Renal cortical epithelial cell (primary cell): Measurements from ENCODE around the gene ACSM6. TPM values are rescaled to one million over a fixed set of nuclear protein-coding genes. Genes with fewer than 3 reads are reported as not detected.
"Not testable (repeated sequence)": the region's sequence is repeated elsewhere in the genome, so short reads cannot be mapped to it uniquely, and the experiment has no call there.

Source experiments
- DNase-seq: peaks from one replicate; pipeline ENCODE4 v3.0.0-alpha.2; 2011; ENCODE audit warnings: low read depth
- total RNA-seq: library from RNA; depleted of rRNA; stranded (reverse); fragments of >200 nt; gene quantifications from 2 replicates; pipeline ENCODE4 v1.2.3, GENCODE V29; 2014

ACSM6 gene
- 0.10 TPM in 1 of 2 replicates, not detected in the other for total RNA-seq

DNA sequence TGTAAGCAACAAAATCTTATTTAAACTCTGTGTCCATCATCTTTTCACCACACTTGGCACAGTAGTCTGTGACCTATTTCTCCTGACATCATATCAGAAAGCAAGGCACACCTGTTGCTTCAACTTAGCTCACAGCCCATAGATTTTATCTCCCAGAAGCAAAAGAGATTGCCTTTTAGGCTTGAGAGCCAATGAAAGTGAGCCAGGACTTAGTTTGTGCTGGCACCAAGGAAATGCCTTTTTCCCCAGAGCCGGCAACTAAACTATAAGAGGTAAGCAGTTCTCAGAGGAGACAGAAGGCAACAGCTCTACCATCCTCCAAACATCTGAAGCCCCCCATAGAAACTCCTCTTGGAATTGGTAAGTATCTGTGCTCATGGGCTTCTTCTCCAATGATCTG lies at the start of gene ACSM6:
Gene ACSM6 (plus strand): TSS at position 295 of the 400 bp plus-strand sequence. CDS start 248 bp downstream, outside the sequence.
- DNase-seq = no peak

- DNase-seq = no peak
These were observed 25.3 kb upstream of the ACSM6 start for GRCh38 chr10:95168694-95169093.

DNA sequence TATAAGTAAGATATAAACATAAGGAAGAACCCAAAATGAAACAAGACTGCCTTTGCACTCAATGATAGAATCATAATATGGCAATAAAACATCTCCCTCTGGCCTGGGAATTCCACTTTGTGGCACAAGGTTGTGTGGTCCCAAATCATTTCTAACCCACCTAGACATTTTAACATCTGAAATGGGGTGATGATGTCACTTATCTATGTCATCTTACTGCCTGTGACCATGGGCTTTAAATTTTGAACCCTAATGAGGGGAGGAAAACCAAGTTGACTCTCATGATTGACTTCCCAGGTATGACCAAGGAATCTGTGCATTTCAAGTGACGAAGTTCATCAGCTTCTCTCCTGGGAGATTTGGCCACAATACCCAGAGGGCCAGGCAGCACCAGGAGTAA lies 24.5 kb upstream of the ACSM6 start:
- no peak for DNase-seq

DNA sequence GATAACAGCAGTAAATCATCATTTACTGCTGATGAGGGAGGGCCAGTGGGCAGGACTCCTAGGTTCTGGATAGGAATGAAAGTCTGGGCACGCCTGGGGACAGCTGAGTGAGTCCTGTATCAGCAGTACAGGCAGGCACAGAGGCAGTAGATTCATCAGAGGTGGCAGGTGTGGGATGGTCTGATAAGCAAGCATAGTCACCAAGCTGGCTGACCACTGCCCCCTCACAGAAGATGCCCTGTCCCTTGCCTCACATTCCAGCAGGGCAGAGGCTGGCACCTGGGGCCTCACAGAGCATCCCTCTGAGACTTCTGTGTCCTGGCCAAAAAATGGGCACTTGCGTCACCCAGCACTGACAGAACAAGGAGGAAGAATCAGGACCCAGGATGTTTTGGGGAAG lies 23.2 kb upstream of the ACSM6 start:
- DNase-seq = no peak

DNA sequence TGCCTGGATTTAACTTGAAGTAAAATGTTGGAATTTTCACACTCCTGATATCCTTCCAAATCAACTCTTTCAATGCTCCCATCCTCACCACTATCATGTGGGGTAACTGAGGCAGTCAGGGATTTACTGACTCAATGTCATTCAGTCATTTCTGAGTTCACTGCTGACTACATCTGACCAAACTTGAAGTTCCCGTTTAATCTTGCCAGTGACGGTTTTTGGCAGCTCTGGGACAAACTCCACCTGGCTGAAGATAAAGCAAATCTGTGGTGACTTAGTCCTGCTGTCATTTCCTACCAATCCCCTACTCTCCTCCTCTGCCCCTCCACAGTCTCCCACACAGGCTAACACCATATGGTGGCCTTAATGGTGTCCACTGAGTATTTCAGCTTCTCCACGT lies 22.7 kb upstream of the ACSM6 start:
- DNase-seq = no peak

GRCh38 chr10:95172851-95173250 lies 21.2 kb upstream of the ACSM6 start:
- no peak for DNase-seq

DNA sequence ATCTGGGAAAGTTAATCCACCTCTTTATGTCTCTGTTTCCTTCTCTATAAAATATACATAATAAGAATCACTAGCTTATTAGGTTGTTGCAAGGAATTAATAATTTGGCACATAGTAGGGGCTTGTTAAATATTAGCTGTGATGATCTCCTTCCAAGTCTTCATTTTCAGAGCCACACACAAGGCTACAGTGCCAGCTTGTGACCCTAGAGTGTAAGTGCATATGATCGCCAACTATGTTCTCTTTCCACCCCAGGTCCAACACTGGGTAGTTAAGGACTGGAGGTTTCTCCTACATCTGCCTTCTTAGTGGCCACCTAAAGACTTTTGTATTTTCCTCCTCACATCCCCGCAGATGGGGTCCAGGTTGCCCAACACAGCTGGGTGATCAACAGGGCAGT lies 17.9 kb upstream of the ACSM6 start:
- peak; percentile 6 for DNase-seq

DNA sequence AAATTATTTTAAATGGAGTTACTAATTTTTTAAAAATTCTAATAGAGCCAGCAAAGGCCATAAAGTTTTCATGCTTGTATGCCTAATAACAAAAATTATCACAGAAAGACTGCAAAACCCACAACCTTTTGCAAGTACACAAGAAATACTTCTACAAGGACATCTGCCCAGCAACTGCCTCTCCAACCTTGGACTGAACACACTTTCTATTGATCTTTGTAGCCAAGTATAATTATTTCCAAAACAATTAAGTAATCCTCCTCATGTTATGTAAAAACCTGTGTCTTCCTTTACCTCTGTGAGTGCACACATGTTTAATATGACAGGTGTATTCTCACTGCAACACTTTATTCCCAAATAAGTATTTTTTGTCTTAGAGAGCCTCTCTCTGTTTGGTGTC lies 16.6 kb upstream of the ACSM6 start:
- no peak for DNase-seq

GRCh38 chr10:95178266-95178665 lies 15.8 kb upstream of the ACSM6 start:
- no peak for DNase-seq

DNA sequence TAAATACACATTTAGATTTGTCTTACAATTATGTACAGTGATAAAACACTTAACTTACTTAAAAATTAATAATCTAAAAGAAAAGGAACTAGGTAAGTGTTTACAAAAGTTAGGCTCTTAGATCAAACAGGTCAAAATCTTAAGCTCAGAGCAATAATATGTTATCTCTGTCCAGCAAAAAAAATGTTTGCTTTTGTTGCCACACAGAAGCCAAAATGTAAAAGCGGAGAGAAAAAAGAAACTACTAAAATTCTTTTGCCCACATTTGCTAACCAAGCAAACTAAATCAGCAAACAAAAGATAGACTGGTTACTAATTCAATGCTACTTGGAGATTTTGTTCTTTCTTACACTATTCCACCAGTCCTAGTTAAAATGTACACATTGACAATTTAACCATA lies 15.2 kb upstream of the ACSM6 start:
- DNase-seq = no peak

GRCh38 chr10:95181726-95182125 lies 12.3 kb upstream of the ACSM6 start:
- DNase-seq = peak; percentile 26

GRCh38 chr10:95183271-95184230 lies 10.5 kb upstream of the ACSM6 start:
- DNase-seq = peak; percentile 54

- DNase-seq = no peak
These were observed 6.4 kb upstream of the ACSM6 start for GRCh38 chr10:95187617-95188016.

DNA sequence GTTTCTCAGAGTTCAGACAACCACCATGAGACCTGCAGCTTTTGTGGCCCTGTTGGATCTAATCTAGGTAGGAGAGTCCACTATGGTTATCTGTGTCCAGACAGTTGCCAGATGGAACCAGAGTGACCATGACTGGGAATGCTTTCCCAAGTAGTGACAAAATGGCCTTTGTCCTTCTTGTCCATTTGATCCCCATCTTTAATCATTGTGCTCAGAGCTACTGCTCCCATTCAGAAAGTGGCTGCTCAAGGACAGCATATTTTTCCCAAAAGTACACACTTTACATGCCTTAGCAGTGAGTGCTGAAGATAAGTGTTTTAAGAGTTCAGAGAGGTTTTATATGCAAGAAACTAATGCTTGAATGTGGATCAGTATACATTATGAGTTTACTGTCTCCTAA lies 5.4 kb upstream of the ACSM6 start:
- DNase-seq = no peak

DNA sequence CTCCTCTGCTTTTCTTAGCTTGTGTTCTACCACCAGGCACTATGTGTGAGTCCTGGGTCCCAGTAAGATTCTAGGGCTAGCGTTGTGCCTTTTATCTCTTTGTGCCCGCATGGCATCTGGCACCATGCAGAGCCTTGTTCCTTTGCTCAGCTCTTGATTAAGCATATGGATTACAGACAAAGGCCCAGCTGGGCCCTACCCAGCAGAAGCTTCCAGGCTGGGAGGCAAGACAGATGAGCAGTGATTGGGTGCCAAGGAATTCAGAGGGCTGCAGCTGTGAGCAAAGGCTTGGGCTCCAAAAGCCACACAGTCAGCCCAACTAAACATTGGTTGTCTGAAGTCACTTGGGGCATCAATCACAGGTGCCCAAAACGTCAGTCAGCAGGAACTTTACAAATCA lies 2.0 kb downstream of the ACSM6 start:
- DNase-seq = no peak

DNA sequence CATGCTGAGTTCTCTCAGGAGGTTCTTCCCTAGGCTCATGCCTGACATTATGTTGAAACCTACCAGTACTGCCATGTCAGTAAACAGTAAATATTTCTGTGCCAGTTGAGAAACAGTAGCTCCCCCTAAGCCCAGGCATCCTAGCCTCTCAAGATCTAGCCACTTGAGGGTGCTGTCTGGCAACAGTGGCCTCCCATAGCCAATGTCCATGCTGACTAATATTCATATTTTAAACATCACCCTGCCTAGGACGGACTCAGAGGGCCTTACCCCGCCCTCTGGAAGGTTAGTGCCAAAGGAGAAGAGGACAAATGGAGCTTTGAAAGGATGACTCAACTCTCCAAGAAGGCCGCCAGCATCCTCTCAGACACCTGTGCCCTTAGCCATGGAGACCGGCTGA lies 7.7 kb downstream of the ACSM6 start:
- DNase-seq = no peak

- not testable (repeated sequence) for DNase-seq
These were observed 8.8 kb downstream of the ACSM6 start for GRCh38 chr10:95202865-95203264.

GRCh38 chr10:95208702-95209391 lies 14.8 kb downstream of the ACSM6 start:
- peak; percentile 28 for DNase-seq

DNA sequence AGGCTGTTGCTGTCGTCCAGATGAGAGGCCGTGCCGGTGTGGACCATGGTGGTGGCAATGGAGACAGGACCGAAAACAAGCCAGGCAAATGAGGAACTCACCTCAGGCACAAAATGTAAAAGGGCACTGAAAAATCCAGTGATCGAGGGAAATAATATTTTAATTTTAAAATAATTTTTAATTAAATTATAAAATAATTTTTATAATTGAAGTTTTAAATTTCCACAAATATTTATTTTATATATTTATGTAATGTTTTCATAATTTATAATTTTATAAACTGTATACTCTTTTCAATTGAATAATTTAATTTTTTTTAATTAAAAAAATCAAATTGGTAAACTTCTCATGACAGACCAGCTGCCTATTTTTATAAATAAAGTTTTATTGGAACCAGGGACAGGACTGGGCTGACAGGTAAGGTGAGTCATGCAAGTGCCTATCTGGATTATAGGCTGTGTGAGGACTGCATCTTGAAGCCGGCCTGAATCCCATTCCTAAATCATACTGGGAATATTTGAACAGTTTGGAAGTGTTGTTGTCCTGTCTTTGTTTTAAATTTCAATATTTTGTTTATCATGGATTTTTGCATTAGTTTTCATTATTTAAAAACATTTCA lies 15.6 kb downstream of the ACSM6 start:
- no peak for DNase-seq

DNA sequence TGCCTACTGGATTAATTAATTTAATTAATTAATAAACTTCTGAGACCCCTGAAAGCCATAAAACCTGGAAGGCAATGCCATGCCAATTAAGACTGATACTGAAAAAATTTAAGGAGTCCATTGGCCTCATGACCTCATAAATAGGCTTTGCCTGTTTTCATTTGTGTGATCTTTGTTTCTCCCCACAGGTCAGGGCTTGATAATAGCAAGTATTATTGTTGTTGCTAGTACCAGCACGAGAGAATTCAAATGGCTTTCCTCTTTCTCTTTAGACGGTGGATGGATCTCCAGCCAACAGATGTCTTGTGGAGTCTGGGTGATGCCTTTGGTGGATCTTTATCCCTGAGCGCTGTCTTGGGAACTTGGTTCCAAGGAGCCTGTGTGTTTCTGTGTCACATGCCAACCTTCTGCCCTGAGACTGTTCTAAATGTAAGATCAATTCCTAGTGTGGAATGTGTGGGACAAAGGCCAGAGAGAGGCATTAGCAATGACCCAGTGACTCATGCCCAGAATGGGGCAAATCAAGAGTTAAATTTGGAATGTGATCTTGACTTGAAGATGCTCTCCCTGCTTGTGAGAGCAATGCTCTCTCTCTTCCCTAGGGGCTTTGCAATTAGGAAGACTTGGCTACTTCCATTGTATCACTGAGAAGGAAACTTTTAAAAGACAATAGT lies 17.7 kb downstream of the ACSM6 start:
- peak; percentile 31 for DNase-seq

- peak; percentile 85 for DNase-seq
These were observed 20.3 kb downstream of the ACSM6 start for GRCh38 chr10:95214369-95214768.

GRCh38 chr10:95214793-95215192 lies 20.8 kb downstream of the ACSM6 start:
- DNase-seq = peak; percentile 86
